ENCODE data around the gene CREG1. TPM values are rescaled to one million over a fixed set of nuclear protein-coding genes. Genes with fewer than 3 reads are reported as not detected.
"Not testable (repeated sequence)": the region's sequence is repeated elsewhere in the genome, so short reads cannot be mapped to it uniquely, and the experiment has no call there.

Gene CREG1
- polyA plus RNA-seq, 1 donor: 156 TPM

GRCh38 chr1:167566766-167567165, 13.2 kb upstream of the CREG1 start:
- WGBS (ENCODE audit: insufficient coverage, low lambda C conversion rate): 85% methylated on average over 2 of the region's 3 CpGs
- H3K4me1 ChIP-seq (ENCODE audit: control insufficient read depth, insufficient read depth, low read length): no peaks in the 10 kb centered on the region
- DNase-seq: no peak

GRCh38 chr1:167565922-167566321, 12.4 kb upstream of the CREG1 start:
- peaks cover 2% of the 10 kb centered on the region for H3K27me3 ChIP-seq (ENCODE audit: control insufficient read depth, insufficient read depth, low read length)
- H3K27ac ChIP-seq (ENCODE audit: low read length): no peak overlapping the region
- no peaks in the 10 kb centered on the region for H3K4me1 ChIP-seq (ENCODE audit: control insufficient read depth, insufficient read depth, low read length)
- no peaks in the 10 kb centered on the region for H3K9me3 ChIP-seq (ENCODE audit: control insufficient read depth, low read depth, low read length)
- 33% methylated on average over 1 of the region's 5 CpGs for WGBS (ENCODE audit: insufficient coverage, low lambda C conversion rate)
- DNase-seq: no peak
- H3K36me3 ChIP-seq (ENCODE audit: control insufficient read depth, insufficient read depth, low read length): no peaks in the 10 kb centered on the region
- H3K4me3 ChIP-seq (ENCODE audit: low read length): no peak overlapping the region

More at GRCh38 chr1:167566766-167567165, 13.2 kb upstream of the CREG1 start:
- no peaks in the 10 kb centered on the region for H3K36me3 ChIP-seq (ENCODE audit: control insufficient read depth, insufficient read depth, low read length)
- no peak overlapping the region for H3K4me3 ChIP-seq (ENCODE audit: low read length)
- no peaks in the 10 kb centered on the region for H3K9me3 ChIP-seq (ENCODE audit: control insufficient read depth, low read depth, low read length)
- H3K27ac ChIP-seq (ENCODE audit: low read length): no peak overlapping the region
- H3K27me3 ChIP-seq (ENCODE audit: control insufficient read depth, insufficient read depth, low read length): peaks cover 2% of the 10 kb centered on the region

GRCh38 chr1:167564612-167565270, 11.2 kb upstream of the CREG1 start:
- no peaks in the 10 kb centered on the region for H3K36me3 ChIP-seq (ENCODE audit: control insufficient read depth, insufficient read depth, low read length)
- H3K27me3 ChIP-seq (ENCODE audit: control insufficient read depth, insufficient read depth, low read length): peaks cover 2% of the 10 kb centered on the region
- 90% methylated on average over 2 of the region's 5 CpGs for WGBS (ENCODE audit: insufficient coverage, low lambda C conversion rate)
- H3K27ac ChIP-seq (ENCODE audit: low read length): no peak overlapping the region
- no peaks in the 10 kb centered on the region for H3K4me1 ChIP-seq (ENCODE audit: control insufficient read depth, insufficient read depth, low read length)
- no peak overlapping the region for H3K4me3 ChIP-seq (ENCODE audit: low read length)
- DNase-seq: no peak
- no peaks in the 10 kb centered on the region for H3K9me3 ChIP-seq (ENCODE audit: control insufficient read depth, low read depth, low read length)

GRCh38 chr1:167563579-167564246, 10.2 kb upstream of the CREG1 start:
- 80% methylated on average over 1 of the region's 7 CpGs for WGBS (ENCODE audit: insufficient coverage, low lambda C conversion rate)
- H3K4me1 ChIP-seq (ENCODE audit: control insufficient read depth, insufficient read depth, low read length): no peaks in the 10 kb centered on the region
- H3K27me3 ChIP-seq (ENCODE audit: control insufficient read depth, insufficient read depth, low read length): peaks cover 2% of the 10 kb centered on the region
- no peaks in the 10 kb centered on the region for H3K9me3 ChIP-seq (ENCODE audit: control insufficient read depth, low read depth, low read length)
- no peak overlapping the region for H3K27ac ChIP-seq (ENCODE audit: low read length)
- no peak for DNase-seq
- H3K4me3 ChIP-seq (ENCODE audit: low read length): no peak overlapping the region
- H3K36me3 ChIP-seq (ENCODE audit: control insufficient read depth, insufficient read depth, low read length): no peaks in the 10 kb centered on the region

GRCh38 chr1:167562702-167563101, 9.1 kb upstream of the CREG1 start:
- H3K27me3 ChIP-seq (ENCODE audit: control insufficient read depth, insufficient read depth, low read length): peaks cover 2% of the 10 kb centered on the region

GRCh38 chr1:167561753-167562152, 8.2 kb upstream of the CREG1 start:
- H3K36me3 ChIP-seq (ENCODE audit: control insufficient read depth, insufficient read depth, low read length): no peaks in the 10 kb centered on the region
- no peak overlapping the region for H3K27ac ChIP-seq (ENCODE audit: low read length)
- no peaks in the 10 kb centered on the region for H3K9me3 ChIP-seq (ENCODE audit: control insufficient read depth, low read depth, low read length)
- DNase-seq: no peak
- H3K4me1 ChIP-seq (ENCODE audit: control insufficient read depth, insufficient read depth, low read length): no peaks in the 10 kb centered on the region
- H3K27me3 ChIP-seq (ENCODE audit: control insufficient read depth, insufficient read depth, low read length): no peaks in the 10 kb centered on the region
- WGBS (ENCODE audit: insufficient coverage, low lambda C conversion rate): no CpG with 5 or more reads among the region's 6 CpGs
- H3K4me3 ChIP-seq (ENCODE audit: low read length): no peak overlapping the region

More at GRCh38 chr1:167562702-167563101, 9.1 kb upstream of the CREG1 start:
- WGBS (ENCODE audit: insufficient coverage, low lambda C conversion rate): no CpG with 5 or more reads among the region's 1 CpG
- Histone ChIP-seq H3K36me3 (ENCODE audit: control insufficient read depth, insufficient read depth, low read length) (no peaks in the 10 kb centered on the region), H3K9me3 (ENCODE audit: control insufficient read depth, low read depth, low read length) (no peaks in the 10 kb centered on the region), H3K4me1 (ENCODE audit: control insufficient read depth, insufficient read depth, low read length) (no peaks in the 10 kb centered on the region), H3K4me3 (ENCODE audit: low read length) (no peak overlapping the region), H3K27ac (ENCODE audit: low read length) (no peak overlapping the region)
- DNase-seq: no peak

DNA sequence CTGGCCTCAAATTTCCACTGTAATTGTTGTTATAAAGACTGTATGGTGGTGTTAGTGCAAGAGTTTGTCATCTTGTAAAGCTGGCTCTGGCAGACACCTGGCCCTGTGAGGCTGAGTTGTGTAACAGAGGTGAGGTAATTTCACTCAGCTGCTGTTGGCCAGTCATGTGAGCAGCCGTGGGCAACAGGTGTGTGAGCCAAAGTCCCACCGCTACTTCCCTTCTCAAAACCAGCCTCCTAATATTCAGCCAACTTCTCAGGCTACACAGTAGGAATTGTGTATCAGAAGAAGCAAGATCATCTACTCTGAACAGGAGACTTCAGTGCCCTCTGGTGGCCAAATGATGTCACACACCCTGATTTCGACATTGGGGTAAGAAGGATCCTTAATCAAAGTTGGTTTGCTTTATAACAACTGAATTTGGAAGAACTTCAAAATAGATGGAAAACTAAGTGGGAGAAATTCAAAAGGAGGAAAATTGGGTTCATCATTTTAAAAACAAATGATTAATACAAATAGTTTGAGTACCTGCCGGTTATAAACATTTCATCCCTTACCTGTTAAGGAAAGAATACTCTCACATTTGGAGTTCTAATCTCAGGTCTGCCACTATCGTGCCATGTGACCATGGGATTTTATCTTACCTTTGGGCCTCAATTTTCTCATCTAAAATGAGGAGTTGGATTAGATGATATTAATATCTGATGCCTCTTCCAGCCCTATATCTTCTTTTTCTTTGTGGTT, 2.6 kb upstream of the CREG1 start:
- peaks cover 20% of the 10 kb centered on the region for H3K4me1 ChIP-seq (ENCODE audit: control insufficient read depth, insufficient read depth, low read length)
- H3K27ac ChIP-seq (ENCODE audit: low read length): peak overlapping the region; percentile 83
- H3K27me3 ChIP-seq (ENCODE audit: control insufficient read depth, insufficient read depth, low read length): no peaks in the 10 kb centered on the region
- no peaks in the 10 kb centered on the region for H3K36me3 ChIP-seq (ENCODE audit: control insufficient read depth, insufficient read depth, low read length)
- no peak overlapping the region for H3K4me3 ChIP-seq (ENCODE audit: low read length)
- no peaks in the 10 kb centered on the region for H3K9me3 ChIP-seq (ENCODE audit: control insufficient read depth, low read depth, low read length)
- peak; percentile 89 to 92 for DNase-seq
- WGBS (ENCODE audit: insufficient coverage, low lambda C conversion rate): no CpG with 5 or more reads among the region's 5 CpGs

GRCh38 chr1:167555072-167555471, 1.5 kb upstream of the CREG1 start:
- Histone ChIP-seq H3K27ac (ENCODE audit: low read length) (peak overlapping the region; percentile 83), H3K4me1 (ENCODE audit: control insufficient read depth, insufficient read depth, low read length) (peaks cover 20% of the 10 kb centered on the region)
- not testable (repeated sequence) for H3K4me3 ChIP-seq (ENCODE audit: low read length); H3K9me3 ChIP-seq (ENCODE audit: control insufficient read depth, low read depth, low read length); H3K36me3 ChIP-seq (ENCODE audit: control insufficient read depth, insufficient read depth, low read length); DNase-seq; H3K27me3 ChIP-seq (ENCODE audit: control insufficient read depth, insufficient read depth, low read length)
- WGBS (ENCODE audit: insufficient coverage, low lambda C conversion rate): no CpG with 5 or more reads among the region's 1 CpG

GRCh38 chr1:167554028-167554779, 642 bp upstream of the CREG1 start:
- Histone ChIP-seq H3K4me3 (ENCODE audit: low read length) (peak overlapping the region; percentile 70), H3K27me3 (ENCODE audit: control insufficient read depth, insufficient read depth, low read length) (no peaks in the 10 kb centered on the region), H3K9me3 (ENCODE audit: control insufficient read depth, low read depth, low read length) (no peaks in the 10 kb centered on the region), H3K4me1 (ENCODE audit: control insufficient read depth, insufficient read depth, low read length) (peaks cover 20% of the 10 kb centered on the region), H3K36me3 (ENCODE audit: control insufficient read depth, insufficient read depth, low read length) (no peaks in the 10 kb centered on the region), H3K27ac (ENCODE audit: low read length) (peak overlapping the region; percentile 55)
- WGBS (ENCODE audit: insufficient coverage, low lambda C conversion rate): 13% methylated on average over 5 of the region's 15 CpGs
- DNase-seq: peak in 1 of 2 donors; percentile 44

GRCh38 chr1:167551362-167551761, 2.2 kb downstream of the CREG1 start:
- Histone ChIP-seq H3K4me1 (ENCODE audit: control insufficient read depth, insufficient read depth, low read length) (peaks cover 20% of the 10 kb centered on the region), H3K9me3 (ENCODE audit: control insufficient read depth, low read depth, low read length) (no peaks in the 10 kb centered on the region), H3K36me3 (ENCODE audit: control insufficient read depth, insufficient read depth, low read length) (peaks cover 2% of the 10 kb centered on the region), H3K4me3 (ENCODE audit: low read length) (no peak overlapping the region), H3K27ac (ENCODE audit: low read length) (no peak overlapping the region), H3K27me3 (ENCODE audit: control insufficient read depth, insufficient read depth, low read length) (no peaks in the 10 kb centered on the region)
- DNase-seq: no peak
- no CpG with 5 or more reads among the region's 1 CpG for WGBS (ENCODE audit: insufficient coverage, low lambda C conversion rate)
